H4 (cell line): ENCODE measurements around the gene KCNQ4. TPM values are rescaled to one million over a fixed set of nuclear protein-coding genes. Genes with fewer than 3 reads are reported as not detected.

Source experiments
- total RNA-seq: library from RNA; depleted of rRNA; stranded (reverse); fragments of >200 nt; shearing (Covaris generic); gene quantifications from 2 replicates; pipeline ENCODE4 v1.2.3, GENCODE V29; 2014; rRNA removed

The KCNQ4 gene
- total RNA-seq, 1 experiment from 2014 or later = not detected

Other genes with a start within 250 kb of the KCNQ4 start
- gene RIMS3, start 118.1 kb upstream of the KCNQ4 start, total RNA-seq = 5.9 and 7.5 TPM in 2 replicates
- 30.7 and 45.8 TPM in 2 replicates for gene NFYC, start 92.1 kb upstream of the KCNQ4 start, total RNA-seq
- gene CITED4, start 78.6 kb downstream of the KCNQ4 start, total RNA-seq = 0.14 and 0.17 TPM in 2 replicates
- 38.7 and 56.2 TPM in 2 replicates for gene CTPS1, start 195.9 kb downstream of the KCNQ4 start, total RNA-seq
- gene SLFNL1, start 237.9 kb downstream of the KCNQ4 start, total RNA-seq = not detected in 2 replicates